ENCODE measurements around the gene GGCT.

- TF ChIP-seq POLR2AphosphoS5 (IDR thresholded peaks at IDR 0.05) (no peak), POLR2A (IDR thresholded peaks at IDR 0.05) (no peak), CTCF (IDR thresholded peaks at IDR 0.05) (no peak)
Observed at GRCh38 chr7:30491417-30491816, 13.2 kb downstream of the GGCT start.

Measured in upper lobe of left lung (tissue), 4 donors.